ENCODE results near the gene INTS15.

DNA sequence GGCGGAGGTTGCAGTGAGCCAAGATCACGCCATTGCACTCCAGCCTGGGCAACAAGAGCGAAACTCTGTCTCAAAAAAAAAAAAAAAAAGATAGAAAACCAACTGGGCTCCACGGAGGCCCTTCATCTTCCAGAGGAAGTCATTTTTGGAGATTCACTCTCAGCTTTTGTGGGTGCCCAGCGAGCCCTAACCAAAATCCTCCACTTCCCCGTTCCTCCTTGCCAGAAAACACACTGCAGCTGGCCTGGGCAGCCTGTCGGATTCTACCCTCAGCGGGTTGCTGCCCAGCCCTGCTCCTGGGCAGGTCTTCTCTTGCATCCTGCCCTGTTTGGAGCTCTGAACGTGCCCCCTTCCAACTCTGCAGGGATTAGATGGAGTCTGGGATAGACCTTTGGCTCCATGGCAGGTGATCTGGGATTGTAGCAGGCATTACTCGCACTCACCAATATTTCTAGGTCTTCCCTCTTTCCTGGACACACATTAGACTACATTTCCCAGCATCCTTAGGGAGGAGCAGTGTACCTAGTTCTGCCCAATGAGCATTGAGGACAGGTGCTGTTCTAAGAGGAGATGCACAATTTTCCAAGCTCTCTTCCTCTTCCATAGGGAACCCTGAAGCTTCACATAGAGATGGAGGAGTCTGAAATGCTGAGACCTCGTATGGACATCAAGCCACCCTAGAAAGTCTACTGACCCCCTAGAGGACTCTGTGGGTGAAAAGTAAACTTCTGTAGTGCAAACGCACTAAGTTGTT, 43.1 kb upstream of the INTS15 start:
- TF ChIP-seq, protein P1, sequence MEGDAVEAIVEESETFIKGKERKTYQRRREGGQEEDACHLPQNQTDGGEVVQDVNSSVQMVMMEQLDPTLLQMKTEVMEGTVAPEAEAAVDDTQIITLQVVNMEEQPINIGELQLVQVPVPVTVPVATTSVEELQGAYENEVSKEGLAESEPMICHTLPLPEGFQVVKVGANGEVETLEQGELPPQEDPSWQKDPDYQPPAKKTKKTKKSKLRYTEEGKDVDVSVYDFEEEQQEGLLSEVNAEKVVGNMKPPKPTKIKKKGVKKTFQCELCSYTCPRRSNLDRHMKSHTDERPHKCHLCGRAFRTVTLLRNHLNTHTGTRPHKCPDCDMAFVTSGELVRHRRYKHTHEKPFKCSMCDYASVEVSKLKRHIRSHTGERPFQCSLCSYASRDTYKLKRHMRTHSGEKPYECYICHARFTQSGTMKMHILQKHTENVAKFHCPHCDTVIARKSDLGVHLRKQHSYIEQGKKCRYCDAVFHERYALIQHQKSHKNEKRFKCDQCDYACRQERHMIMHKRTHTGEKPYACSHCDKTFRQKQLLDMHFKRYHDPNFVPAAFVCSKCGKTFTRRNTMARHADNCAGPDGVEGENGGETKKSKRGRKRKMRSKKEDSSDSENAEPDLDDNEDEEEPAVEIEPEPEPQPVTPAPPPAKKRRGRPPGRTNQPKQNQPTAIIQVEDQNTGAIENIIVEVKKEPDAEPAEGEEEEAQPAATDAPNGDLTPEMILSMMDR (conservative IDR thresholded peaks at IDR 0.05; ENCODE audit: low read length) = no peak
- no peak for TF ChIP-seq EZH2phosphoT487 (IDR thresholded peaks at IDR 0.05; ENCODE audit: borderline replicate concordance, low read depth, low read length)
